ENCODE data around the gene PPP3CA.
"Not testable (repeated sequence)": the region's sequence is repeated elsewhere in the genome, so short reads cannot be mapped to it uniquely, and the experiment has no call there.

The PPP3CA gene

DNA sequence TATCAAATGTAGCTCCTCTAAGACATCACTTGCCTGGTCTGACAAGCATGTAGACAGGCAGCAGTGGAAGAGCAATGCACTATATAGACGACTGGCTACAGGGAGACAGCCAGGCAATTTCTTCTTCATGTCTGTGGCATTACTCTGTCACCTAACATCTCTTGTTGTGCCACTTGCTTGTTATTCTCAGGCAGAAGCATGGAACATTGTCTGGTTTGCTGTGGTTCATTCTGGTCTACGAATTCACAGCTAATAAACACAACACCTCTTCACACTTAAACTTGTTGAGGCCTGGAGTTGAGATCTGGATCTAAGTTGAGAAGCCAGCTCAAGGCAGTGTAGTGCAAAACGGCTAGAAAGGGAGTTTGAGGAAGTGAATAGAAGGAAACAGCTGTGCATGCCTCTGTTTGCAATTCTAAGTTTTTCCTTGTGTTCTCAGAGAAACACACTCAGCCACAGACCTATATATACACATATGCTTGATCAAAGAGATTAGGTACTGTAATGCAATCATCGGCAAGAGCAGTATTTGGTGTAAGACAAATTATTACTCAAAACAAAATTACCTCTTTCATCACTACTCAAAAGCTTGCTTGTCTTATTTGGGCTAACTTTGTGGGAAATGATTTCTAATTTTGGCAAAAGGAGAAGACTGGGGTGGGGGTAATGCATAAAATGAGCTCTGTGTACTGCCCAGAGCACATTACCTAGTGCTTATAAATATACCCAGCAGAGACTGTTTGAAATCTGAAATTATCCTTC is 243.8 kb downstream of the PPP3CA start:
- peak; percentile 34 for DNase-seq (ENCODE audit: low read depth)
- no peak overlapping the region for H3K4me3 ChIP-seq (replicated peaks; ENCODE audit: low read depth, low read length)
- TF ChIP-seq, protein P1, sequence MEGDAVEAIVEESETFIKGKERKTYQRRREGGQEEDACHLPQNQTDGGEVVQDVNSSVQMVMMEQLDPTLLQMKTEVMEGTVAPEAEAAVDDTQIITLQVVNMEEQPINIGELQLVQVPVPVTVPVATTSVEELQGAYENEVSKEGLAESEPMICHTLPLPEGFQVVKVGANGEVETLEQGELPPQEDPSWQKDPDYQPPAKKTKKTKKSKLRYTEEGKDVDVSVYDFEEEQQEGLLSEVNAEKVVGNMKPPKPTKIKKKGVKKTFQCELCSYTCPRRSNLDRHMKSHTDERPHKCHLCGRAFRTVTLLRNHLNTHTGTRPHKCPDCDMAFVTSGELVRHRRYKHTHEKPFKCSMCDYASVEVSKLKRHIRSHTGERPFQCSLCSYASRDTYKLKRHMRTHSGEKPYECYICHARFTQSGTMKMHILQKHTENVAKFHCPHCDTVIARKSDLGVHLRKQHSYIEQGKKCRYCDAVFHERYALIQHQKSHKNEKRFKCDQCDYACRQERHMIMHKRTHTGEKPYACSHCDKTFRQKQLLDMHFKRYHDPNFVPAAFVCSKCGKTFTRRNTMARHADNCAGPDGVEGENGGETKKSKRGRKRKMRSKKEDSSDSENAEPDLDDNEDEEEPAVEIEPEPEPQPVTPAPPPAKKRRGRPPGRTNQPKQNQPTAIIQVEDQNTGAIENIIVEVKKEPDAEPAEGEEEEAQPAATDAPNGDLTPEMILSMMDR (IDR thresholded peaks at IDR 0.05; ENCODE audit: low read length, missing control alignments) = no peak

DNA sequence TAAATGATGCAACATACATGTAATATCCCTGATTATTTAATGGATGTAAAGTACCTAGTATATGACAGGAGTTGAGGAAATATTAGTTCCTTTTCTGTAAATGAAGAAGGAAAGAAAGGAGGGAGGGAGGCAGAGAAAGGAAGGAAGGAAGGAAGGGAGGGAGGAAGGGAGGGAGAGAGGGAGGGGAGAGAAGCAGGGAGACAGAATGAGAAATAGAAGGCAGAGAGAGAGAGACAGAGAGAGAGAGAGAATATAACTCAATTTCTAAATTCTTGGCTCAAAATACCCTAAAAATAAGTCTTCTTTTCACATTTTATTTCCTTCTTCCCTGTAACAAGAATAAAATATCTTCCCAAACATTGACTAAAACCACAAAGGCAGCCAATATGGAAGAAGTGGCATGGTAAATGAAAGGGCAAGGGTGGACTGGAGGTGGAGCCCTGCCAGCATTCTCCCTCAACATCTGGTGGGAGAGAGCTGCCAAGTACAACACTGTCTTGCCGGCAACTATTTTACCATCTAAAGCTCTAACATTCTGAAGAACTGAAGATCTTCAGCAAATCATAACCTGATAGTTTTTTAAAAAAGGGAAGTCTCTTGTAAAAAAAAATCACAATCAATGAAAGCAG is 245.1 kb downstream of the PPP3CA start:
- DNase-seq (ENCODE audit: low read depth) = peak; percentile 90
- TF ChIP-seq, protein P1 (IDR thresholded peaks at IDR 0.05; ENCODE audit: low read length, missing control alignments) = no peak
- H3K4me3 ChIP-seq (replicated peaks; ENCODE audit: low read depth, low read length) = no peak overlapping the region

DNA sequence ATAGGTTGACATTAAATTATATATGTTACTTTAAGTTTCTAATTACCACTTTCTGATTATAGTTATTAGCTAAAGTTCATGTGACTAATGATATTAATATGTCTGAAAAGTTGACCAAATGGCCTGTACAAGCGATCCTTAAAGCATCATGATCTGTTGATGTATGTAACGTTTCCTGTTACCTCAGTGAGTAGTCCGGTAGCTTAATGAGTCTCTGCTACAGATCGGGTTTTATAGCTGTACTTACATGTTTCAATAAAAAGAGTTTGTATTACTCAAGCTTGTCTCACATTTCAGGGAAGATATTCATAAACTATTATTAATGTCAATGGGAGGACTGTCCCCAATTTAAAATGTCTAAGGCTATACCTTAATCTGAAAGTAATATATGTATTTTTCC is 246.3 kb downstream of the PPP3CA start:
- no peak for DNase-seq (ENCODE audit: low read depth)
- no peak overlapping the region for H3K4me3 ChIP-seq (replicated peaks; ENCODE audit: low read depth, low read length)
- TF ChIP-seq, protein P1 (IDR thresholded peaks at IDR 0.05; ENCODE audit: low read length, missing control alignments) = no peak

DNA sequence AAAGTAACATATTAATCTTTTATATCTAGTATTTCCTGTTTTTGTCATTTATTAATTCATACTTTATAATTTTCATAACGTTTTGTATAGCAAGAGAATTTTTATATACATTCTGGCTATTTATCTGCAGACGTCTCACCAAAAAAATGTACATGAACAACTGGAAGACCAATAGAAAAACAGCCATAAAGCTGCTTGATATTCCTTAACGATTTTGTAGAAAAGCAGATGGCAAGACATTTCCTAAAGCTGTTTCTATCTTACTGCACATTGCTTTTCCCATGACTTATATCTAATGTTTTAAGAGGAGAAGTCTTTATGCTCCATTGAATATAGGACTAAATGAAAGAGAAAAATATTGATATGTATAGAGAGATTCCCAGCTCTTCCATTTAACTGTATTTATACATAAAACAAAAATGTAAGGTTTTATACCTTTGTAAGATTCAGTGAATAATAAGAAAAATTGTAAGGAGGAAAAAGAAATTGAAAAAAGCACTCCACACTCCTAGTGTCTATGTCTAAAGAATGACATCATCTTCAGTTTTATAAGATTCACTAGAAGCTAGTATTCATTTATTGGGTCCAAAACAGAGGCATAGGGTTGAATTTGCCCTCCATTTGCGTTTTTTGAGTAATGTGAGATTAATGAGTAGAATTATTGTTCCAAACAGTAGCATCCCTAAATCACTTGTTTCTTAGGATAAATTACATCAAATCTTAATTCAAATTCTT is 248.5 kb downstream of the PPP3CA start:
- DNase-seq (ENCODE audit: low read depth) = no peak
- TF ChIP-seq, protein P1 (IDR thresholded peaks at IDR 0.05; ENCODE audit: low read length, missing control alignments) = no peak

DNA sequence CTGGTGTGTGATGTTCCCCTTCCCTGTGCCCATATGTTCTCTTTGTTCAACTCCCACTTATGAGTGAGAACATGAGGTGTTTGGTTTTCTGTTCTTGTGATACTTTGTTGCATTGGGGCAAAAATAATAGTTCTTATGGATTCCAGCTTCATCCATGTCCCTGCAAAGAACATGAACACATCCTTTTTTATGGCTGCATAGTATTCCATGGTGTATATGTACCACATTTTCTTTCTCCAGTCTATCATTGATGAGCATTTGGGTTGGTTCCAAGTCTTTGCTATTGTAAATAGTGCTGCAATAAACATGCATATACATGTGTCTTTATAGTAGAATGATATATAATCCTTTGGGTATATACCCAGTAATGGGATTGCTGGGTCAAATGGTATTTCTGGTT is 254.7 kb downstream of the PPP3CA start:
- H3K4me3 ChIP-seq (replicated peaks; ENCODE audit: low read depth, low read length); DNase-seq (ENCODE audit: low read depth): not testable (repeated sequence)

More for the DNA sequence above, 248.5 kb downstream of the PPP3CA start:
- H3K4me3 ChIP-seq (replicated peaks; ENCODE audit: low read depth, low read length) = no peak overlapping the region

DNA sequence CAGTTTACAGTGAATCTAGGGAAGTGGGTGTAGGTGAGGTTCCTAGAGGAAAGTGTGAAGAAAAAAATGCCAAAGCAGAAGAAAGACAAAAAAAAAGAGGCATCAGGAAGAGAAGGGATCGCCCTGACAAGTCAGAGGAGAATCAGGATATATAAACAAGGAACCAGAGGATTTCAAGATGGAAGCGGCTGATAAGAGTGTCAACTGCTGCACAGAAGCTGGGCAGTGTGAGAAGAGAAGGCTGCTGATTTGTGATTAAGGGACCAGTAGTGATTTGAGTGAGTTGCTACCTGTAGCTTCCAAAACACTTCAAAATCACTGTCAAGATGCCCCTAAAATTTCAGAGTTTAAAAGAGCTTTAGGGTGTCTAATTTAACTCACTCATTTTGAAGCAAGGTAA is 258.2 kb downstream of the PPP3CA start:
- DNase-seq (ENCODE audit: low read depth) = no peak
- TF ChIP-seq, protein P1 (IDR thresholded peaks at IDR 0.05; ENCODE audit: low read length, missing control alignments) = no peak

More for the DNA sequence above, 258.2 kb downstream of the PPP3CA start:
- no peak overlapping the region for H3K4me3 ChIP-seq (replicated peaks; ENCODE audit: low read depth, low read length)

Measured in fibroblast of pulmonary artery (primary cell).